WI38 (cell line): Measurements from ENCODE around the gene KCTD20.

Experiments used
- H3K4me3 ChIP-seq: 2 replicates; pipeline ENCODE4 v1.5.1; 2011; ENCODE audit warnings: low read depth, mild to moderate bottlenecking, control low read depth, low read length
- CTCF ChIP-seq: IDR thresholded peaks from 2 replicates; pipeline ENCODE4 v1.5.1; 2012; ENCODE audit warnings: low read depth, mild to moderate bottlenecking, control low read depth, low read length

The KCTD20 gene

GRCh38 chr6:36516988-36517387 is 74.2 kb downstream of the KCTD20 start:
- no peak for TF ChIP-seq CTCF
- no peak overlapping the region for H3K4me3 ChIP-seq

GRCh38 chr6:36517408-36517807 is 74.6 kb downstream of the KCTD20 start:
- H3K4me3 ChIP-seq: no peak overlapping the region
- TF ChIP-seq CTCF: no peak

- TF ChIP-seq CTCF: no peak
- H3K4me3 ChIP-seq: no peak overlapping the region
These were observed 76.6 kb downstream of the KCTD20 start for GRCh38 chr6:36519352-36519751.

- no peak overlapping the region for H3K4me3 ChIP-seq
- TF ChIP-seq CTCF: no peak
These were observed 80.7 kb downstream of the KCTD20 start for GRCh38 chr6:36523451-36523850.

- H3K4me3 ChIP-seq: no peak overlapping the region
- no peak for TF ChIP-seq CTCF
These were observed 81.2 kb downstream of the KCTD20 start for GRCh38 chr6:36523936-36524499.

GRCh38 chr6:36524871-36525270 is 82.1 kb downstream of the KCTD20 start:
- no peak overlapping the region for H3K4me3 ChIP-seq
- no peak for TF ChIP-seq CTCF

GRCh38 chr6:36525346-36525745 is 82.5 kb downstream of the KCTD20 start:
- TF ChIP-seq CTCF: no peak
- no peak overlapping the region for H3K4me3 ChIP-seq
